ENCODE results near the gene WWC2.
A peak's percentile ranks its signal among the peaks of the same experiment; 100 is the strongest.
"Not testable (repeated sequence)": the region's sequence is repeated elsewhere in the genome, so short reads cannot be mapped to it uniquely, and the experiment has no call there.

Gene WWC2

DNA sequence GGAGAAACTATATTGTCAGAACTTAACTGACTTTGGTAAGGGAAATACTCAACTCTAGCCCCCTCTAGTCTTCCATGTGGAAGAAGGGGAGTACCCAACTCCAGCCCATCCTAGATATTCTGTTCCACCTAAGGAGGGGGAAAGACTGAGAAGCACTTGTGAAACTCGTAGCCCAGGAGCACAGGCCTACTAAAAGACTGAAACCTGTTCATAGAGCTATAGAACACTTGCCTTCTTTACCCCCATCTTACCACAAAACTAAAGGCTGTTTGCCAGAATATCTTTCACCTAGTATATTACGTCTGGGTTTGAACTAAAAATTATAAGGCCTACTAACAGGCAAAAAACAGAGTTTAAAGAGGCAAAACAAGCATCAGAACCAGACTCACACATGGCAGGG is 205.5 kb downstream of the WWC2 start:
- no peak for DNase-seq

DNA sequence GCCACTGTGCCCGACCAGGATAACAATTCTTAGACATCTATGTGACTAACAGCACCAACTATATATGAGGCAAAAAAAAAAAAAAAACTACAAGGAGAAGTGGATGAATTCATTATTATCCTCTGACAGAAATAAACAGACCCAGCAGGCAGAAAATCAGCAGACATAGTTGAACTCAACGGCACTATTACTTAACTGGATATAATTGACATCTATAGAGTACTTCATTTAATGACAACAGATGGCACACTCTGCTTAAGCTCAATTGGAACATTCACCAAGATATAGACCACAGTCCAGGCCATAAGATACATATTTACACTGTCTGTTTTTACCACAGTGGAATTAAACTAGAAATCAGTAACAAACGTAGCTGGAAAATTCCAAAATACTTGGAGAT is 207.8 kb downstream of the WWC2 start:
- no peak for DNase-seq

DNA sequence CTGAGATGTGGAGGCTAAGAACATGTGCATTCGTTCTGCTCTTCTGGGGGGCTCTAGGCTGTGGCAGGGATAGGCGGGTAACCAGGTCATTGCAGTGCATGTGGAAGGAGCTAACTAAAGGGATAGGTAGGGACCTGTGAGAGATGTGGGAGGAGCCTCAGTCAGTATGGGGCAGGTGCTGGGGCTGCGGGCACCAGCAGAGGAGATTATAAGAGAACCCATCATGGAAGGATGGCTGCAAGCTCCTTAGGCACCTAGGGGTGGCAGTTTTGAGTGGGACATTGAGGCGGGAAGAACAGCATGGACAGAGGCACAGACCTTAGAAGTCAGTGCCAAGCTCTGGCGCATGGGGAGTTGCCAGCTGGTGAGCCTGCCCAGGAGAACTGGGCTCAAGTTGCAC is 213.8 kb downstream of the WWC2 start:
- no peak for DNase-seq

DNA sequence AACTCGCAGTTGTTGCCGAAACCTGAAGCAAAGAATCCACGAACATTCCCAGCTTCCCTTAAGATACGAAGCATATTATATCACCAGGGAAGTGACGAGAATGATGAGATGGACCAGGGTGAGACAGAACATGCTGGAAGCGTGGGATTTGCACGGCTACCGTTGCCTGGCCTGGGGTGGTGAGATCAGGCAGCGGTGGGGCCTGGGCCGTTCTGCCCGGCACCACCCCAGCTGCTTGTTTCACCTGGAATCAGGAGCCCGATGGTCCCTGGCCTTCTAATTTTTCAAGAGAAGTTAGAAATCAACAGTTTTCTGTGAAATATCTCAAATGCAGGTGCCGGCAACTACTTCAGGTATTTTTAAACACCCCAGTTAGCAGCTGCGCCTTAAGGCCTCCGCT is 215.3 kb downstream of the WWC2 start:
- DNase-seq, result no peak

DNA sequence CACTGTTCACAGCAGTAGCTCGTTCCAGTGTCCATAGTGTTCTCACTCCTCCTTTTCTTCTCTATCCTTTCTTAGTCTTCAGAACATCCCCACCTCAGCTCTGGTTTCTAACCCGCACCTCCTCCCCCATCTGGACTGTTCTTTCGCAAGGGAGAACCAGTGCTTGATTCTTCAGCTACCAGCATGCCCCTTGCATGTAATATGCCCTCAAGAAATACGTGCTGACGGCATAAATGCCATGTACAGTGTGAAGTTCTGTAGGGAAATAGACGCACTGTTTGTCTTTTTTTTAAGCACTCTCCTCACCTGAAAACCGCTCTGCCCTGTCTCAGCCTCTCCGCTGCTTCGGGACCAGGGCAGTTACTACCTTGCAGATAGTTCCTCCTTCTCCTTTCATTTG is 215.7 kb downstream of the WWC2 start:
- DNase-seq, result no peak

DNA sequence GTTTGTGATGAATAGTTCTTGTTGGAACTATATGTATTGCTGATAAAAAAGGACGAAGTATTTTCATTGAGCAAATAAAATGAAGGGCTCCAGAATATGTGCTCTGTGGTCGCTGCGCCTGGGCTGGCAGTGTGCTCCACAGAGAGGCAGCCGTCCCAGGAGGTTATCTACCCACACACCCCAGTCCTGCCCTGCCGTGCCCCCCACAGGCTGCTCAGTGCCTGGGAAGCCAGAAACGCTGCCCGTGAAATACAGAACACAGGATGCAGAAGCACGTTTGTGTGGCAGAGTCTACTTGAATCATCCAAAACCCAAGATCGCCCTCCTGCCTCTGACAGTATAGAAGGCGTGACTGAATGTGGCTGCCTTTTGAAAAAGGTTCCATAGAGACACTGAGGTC is 219.6 kb downstream of the WWC2 start:
- DNase-seq, result no peak

DNA sequence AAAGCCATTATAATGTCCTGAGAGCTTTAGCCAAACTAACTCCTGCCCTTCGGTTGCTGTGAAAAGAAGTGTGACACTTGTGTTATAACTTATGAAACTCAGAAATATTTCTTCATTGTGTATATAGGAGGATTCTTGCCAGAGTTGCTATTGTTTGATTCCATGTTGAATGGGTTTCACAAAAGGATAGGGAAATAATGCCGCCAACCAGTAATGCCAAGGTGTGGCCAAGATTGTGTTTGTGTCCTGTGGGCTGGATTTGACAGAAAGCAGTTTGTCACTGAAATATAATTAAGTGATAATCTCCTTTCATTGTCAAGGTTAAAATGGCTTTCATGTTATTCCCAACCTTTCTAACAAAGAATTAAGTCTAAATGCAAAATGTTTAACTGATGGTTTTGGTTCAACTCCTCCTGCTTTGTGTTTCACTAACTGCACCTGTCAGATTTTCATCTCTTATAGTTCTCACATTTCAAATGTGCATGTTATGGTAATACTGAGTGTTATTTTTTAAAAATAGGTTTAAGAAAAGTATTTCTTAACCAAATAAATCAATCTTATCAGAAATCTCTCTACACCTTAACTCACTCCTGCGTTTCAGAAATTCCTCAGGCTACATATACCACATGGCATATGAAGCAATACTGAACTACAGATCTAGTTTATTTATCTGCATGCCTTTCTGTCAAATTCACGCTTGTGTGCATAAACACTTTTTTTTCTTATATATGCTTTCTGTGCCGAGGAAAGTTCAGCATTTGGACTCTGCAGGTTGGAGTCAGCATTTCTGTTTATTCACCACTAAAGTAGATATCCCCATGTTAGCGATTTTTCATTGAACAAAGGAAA is 221.4 kb downstream of the WWC2 start, which contains the start of gene CLDN22:
CLDN22 (minus strand) TSS at position 66 of the 849 bp plus-strand sequence; CDS start at position 8, 58 bp downstream.
- no peak for DNase-seq

DNA sequence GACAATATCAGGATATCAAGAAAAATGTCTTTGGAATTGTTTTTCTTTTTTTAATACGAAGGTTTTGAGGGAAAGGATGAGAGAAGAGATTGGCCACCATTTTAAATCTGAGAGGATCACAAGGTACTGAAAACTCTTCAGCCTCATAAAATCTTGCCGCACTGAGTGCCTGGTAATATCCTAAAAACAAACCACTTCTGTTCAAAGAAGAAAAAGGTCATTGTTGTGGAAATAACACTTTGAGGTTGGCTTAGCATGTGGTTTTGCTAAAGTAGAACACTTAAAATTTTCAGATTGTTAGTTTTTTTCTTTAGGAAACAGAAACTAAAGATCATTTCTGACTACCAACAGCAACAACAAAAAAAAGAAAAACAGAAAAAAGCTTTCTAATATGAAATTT is 222.0 kb downstream of the WWC2 start:
- no peak for DNase-seq

DNA sequence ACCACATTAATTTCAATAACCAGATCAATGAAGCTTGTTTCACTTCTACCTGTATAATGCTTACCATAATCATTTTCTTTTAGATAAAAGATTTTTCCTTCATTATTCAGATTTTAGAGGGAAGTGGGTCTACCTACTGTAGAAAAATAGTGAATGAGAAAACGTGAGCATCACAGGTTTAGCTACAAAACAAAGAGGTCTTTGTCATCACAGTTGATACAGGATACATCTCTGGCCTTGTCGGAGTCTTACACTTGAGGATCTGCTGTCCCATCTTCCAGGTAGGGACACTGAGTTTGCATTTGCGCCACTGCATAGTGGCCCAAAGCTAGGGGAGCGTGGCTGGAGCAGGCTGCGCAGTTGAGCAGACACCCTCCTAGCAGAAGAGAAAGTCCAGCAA is 222.5 kb downstream of the WWC2 start:
- no peak for DNase-seq

DNA sequence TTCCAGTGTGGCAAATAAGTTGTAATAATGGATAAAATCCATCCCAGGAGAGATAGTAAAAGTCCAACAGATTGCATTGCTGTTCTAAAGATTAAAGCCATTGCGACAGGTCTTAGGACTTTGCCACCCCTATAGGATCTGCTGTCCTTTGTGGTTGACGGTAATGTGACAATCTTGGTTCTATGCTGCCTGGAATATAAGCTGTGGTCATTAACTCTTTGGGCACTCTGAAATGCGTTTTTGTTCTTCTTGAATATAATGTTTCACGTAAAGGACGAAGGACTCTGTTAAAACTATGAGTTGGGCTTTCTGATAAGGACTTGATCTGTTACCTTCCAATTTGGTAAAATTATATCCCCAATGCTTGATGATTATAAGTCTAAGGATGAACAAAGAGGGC is 223.3 kb downstream of the WWC2 start, which contains the start of gene CLDN24:
CLDN24 (minus strand) TSS at position 101 of the 400 bp plus-strand sequence; CDS start at position 101, 0 bp downstream.
- DNase-seq, result no peak

DNA sequence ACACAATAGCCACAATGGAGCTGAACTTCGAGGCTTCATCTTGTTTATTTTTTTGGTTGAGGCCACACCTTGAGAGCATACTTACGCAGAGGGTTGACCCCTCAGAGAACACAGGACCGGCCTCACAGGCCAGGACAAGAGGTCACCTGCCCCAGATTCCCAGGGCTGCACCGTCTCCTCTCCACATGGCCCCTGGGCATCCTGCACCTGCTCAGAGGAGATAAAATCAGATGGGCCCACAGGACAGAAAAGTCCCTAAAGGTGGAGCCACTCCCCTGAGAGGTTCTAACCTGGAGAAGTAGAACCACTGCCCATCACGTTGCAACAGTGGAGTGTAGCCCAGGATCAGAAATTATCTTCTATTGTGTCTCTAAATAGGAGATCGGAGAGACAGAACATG is 224.2 kb downstream of the WWC2 start:
- no peak for DNase-seq

DNA sequence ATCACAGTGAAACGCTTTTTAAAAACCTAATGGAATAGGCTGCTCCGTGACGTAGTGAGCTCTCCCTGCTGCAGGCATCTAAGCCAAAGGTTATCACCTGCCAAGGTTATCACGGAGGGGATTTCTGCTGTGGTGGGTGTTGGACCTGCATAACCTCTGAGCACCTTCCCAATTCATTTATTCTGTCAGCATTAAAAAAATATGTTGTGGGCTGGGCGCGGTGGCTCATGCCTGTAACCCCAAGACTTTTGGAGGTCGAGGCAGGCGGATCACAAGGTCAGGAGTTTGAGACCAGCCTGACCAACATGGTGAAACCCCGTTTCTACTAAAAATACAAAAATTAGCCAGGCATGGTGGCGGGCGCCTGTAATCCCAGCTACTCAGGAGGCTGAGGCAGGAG is 225.0 kb downstream of the WWC2 start:
- not testable (repeated sequence) for DNase-seq

DNA sequence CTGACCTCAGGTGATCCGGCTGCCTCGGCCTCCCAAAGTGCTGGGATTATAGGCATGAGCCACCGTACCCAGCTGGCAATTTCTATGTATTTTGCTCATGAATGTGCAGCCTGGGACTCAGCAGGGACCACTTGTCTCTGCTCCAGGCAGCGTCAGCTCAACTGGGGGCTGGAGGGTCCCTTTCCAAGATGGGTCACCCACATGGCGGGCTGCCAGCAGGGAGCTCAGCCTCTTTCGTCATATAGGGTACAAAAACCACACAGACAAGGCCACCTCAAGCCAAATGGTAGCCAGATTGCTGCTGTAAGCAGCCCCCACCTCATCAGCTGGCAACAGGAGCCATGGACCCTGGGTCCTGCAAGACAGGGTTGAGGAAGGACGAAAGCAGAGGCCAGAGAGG is 225.6 kb downstream of the WWC2 start:
- DNase-seq, result no peak

DNA sequence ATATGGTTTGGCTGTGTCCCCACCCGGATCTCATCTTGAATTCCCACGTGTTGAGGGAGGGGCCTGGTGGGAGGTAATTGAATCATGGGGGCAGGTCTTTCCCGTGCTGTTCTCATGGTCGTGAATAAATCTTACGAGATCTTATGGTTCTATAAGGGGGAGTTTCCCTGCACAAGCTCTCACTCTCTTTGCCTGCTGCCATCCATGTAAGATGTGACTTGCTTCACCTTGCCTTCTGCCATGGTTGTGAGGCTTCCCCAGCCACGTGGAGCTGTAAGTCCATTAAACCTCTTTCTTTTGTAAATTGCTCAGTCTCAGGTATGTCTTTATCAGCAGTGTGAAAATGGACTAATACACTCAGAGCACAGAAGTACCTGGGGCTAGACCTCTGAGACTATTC is 227.3 kb downstream of the WWC2 start:
- DNase-seq, result not testable (repeated sequence)

DNA sequence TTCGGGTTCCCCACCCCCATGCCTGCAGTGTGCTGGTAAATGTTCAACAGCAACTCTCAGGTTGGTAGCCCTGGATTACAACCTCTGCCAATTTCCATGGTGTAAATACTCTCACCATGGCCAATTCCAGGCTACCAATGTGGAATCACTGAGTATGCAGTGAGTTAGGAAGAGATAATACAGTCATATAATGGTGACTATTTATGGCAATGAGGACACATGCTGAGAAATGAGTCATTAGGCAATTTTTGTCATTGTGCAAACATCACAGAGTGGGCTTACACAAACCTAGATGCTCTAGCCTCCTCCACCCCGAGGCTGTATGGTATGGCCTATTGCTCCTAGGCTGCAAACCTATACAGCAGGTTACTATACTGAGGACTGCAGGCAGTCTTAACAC is 227.8 kb downstream of the WWC2 start:
- DNase-seq, result peak; percentile 54

DNA sequence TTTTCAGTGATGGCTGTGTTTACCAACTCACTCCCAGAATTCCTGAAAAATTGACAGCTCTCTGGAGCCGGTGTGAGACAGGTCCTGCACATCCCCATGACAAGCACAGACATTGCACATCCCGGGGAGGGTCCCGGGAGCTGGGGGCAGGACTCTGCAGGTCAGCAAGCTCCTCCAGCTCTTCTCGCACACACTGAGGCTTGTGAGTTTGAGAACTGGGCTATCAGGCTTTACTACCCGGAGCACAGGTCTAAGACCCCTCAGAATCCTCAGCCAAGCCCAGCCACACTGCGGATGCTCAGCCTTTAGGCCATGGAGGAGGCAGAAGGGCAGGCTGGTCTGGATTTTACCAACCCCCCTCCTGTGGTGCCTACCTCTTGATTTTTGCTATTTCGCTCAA is 228.8 kb downstream of the WWC2 start:
- DNase-seq, result no peak

DNA sequence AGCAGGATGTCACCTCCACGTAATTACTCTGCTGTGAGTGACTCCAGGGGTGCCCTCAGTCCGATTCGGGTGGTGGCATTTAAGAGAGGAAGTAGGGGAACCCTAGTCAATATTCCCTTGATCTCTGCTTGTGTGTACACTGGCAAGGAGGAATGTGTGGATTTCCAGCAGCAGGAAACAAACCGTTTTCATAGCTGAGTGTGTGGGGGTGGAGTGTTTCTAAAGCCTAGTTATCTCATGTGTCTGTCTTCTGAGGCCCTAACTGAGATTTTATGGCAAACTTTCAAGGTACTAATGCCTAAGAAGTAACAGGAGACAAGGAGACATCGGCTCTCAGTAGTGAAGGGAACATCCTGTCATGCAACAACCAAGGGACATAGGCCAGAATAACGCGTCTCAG is 229.8 kb downstream of the WWC2 start:
- no peak for DNase-seq

DNA sequence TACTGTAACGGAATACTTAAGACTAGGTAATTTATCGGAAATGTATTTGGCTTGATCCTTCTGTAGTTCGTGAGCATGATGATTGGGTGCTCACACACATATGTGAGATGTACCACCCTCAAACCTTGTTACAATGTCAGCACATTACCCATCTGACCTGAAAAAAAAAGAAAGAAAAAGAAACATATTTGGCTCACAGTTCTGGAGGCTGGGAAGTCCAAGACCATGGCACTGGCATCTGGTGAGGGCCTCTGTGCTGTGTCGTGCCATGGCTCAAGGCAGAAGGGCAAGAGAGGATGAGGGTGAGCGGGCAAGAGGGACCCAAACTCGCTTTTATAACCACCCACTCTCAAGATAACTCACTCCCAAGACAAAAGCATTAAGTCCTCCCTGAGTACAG is 230.2 kb downstream of the WWC2 start:
- DNase-seq, result no peak

DNA sequence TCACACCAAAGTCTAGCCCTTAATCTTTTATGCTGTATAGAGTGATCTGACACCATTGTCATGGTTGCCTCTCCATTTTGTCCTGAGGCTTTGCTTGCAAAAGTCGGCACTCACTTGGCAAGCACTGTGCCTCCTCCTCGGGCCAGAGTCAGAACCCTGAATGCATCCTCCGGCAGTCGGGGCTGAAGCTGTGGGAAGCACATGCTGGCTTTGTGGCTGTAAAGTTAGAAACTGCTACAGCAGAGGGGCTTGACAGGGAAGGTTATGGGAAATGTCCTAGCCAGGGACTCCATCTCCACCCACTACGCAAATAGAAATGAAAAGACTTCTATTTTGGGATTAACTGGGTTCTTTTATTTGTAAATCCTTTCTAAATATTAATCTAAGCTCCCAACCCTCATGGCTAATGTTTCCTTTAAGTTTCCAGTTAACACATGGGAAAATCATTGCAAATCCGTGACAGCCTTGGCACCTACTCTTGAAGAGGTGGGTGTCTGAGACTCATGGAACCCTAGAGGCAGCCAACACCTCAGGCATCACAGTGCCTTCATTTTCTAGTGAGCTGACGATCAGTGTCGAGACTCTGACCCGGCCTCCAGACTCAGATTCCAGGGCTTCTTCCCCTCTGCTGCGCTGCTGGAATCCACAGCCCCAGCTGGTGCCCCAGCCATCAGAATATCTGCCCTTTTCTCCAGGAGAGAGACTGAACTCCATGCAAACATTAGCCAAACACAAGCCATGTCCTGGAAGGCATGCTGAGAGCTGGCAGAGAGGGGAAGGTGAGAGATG is 231.1 kb downstream of the WWC2 start:
- no peak for DNase-seq

DNA sequence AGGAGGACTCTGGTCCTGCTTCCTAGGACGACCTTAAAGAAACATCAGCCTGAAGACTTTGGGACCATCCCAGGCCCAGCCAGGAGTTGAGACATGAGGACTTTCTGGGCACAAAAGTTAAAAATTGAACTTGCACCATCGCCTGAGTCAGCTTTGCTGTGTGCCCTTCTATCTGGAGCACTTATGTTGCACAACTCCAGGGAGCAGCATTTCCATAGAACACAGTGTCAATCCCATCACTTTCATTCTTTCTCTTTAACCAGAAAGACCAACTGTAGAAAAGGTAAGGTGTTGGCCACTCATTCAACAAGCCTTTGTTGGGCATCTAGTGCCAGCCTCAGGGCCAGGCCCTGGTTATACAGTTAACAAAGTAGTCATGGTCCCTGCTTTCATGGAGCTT is 231.8 kb downstream of the WWC2 start:
- DNase-seq, result no peak

DNA sequence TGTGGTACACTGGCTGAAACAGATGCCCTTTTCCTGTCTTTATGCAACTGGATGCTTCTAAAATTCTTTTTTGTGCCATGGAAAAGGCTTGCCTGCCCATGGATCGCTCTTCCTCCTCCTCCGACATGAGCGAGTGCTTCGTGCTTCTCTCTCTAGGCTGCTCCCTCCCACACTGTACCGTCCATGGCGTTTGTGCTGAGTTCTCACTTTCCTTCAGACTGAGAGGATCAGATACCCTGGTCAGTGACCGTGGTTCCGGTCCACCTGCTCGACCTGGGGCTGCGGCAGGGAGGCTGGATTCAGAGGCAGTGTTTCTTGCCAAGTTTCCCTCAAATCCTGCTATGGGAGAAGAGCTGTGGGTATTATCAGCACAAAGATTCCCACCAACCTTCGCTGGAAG is 233.4 kb downstream of the WWC2 start:
- no peak for DNase-seq

DNA sequence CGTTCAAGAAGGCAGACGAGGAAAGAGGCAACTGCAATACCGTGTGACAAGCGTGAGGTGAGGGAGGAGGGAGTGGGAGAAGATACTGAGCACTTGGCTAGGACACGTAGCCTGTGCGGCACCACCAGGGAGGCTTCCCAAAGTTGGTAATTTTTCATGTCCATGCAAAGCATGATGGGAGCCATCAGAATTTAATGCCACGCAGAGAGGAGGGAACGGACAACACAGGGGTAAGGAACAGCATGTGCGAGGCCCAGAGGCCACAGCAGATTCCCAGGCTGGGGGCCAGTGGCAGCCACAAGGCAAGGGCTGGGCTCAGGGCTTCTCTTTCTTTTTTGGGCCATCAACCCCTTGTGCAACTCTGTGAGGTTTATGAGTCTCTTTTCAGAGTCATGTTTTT is 234.1 kb downstream of the WWC2 start:
- no peak for DNase-seq

DNA sequence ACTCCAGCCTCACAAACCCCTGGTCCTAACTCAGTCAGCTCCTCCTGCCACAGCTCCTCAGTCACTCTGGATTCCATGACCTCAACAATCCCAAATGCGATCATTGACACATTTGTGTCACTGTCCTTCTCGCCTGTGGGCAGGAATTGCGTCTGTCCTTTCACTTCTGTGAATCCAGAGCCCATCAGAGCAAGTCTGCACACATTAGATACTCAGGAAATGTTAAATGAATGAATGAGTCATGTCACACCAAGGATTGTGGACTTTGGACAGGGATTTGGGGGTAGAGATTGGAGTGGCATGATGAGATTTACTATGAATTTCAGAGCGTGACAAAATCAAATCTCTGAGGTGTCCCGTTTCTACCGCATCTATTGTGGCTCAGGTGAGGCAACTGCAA is 234.9 kb downstream of the WWC2 start:
- DNase-seq, result no peak

DNA sequence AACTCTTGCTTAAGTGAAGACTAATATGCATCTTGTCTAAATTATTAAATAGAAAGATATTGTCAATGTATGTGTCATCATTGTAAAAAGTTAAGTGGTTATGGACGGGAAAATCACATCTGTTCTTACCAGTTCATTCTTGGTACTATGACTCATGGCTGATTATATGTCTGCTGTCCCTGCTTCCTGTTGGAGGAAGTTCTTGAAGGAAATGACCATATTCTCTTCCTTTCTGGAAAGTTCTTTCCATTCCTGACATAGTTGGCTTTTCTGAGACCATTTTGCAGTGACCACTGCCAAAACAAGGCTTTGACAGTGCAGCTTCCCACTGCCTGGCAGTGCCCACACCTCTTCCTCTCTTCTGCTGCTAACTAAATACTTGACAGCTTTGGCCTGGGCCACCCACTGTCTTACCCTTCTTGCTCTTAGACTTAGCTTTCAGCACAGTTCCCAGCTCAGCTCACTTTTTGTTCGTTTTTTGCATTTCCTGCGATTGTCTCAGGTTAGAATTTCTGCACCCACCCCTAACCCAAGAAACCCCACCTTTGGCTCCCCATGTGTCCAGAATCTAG is 236.4 kb downstream of the WWC2 start:
- DNase-seq, result peak; percentile 65
